HG02943 (cell line): ENCODE results near the gene ZNF331.

Experiments
- ATAC-seq: cut with Tn5 transposase; IDR thresholded peaks from one replicate; pipeline ENCODE4 v1.9.1; 2021; ENCODE audit warnings: mild to moderate bottlenecking, low read depth, moderate library complexity; ENCODE audit not compliant: unreplicated experiment

ZNF331 gene

DNA sequence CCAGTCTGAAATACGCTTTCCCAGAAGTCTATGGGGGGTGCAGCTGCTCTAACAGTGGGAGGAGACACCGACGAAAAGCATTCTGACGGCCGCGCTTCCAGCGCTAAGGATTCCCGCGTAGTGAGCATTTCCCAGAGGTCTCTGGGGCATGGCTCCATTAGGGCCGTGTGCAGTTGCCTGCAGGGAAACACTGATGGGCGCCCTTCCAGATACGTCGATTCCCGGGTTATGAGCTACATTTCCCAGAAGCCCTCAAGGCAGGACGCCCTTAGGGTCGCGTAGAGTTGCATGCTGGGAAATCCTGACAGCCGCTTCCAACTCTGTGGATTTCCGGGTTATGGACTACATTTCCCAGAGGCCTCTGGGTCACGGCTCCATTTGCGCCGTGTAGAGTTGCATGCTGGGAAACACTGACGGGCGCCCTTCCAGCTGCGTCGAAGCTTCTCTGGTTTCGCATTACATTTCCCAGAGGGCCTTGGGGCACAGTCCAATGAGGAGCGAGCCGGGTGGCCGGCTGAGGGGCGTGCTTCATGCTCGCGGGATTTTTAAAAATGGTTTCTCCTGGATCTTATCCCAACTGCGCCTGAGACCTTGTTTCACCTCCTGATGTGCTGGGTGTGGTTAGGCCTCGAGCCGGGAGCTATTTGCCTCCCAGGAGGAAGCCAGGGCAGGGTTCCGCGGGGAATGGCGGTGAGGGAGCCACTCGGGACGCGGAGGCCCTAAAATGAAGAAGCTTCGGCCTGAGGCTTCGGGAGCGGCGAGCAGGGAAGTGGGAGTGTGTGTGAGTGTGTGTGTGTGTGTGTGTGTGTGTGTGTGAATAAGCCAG is 17.2 kb upstream of the ZNF331 start:
- ATAC-seq: peak; percentile 97

DNA sequence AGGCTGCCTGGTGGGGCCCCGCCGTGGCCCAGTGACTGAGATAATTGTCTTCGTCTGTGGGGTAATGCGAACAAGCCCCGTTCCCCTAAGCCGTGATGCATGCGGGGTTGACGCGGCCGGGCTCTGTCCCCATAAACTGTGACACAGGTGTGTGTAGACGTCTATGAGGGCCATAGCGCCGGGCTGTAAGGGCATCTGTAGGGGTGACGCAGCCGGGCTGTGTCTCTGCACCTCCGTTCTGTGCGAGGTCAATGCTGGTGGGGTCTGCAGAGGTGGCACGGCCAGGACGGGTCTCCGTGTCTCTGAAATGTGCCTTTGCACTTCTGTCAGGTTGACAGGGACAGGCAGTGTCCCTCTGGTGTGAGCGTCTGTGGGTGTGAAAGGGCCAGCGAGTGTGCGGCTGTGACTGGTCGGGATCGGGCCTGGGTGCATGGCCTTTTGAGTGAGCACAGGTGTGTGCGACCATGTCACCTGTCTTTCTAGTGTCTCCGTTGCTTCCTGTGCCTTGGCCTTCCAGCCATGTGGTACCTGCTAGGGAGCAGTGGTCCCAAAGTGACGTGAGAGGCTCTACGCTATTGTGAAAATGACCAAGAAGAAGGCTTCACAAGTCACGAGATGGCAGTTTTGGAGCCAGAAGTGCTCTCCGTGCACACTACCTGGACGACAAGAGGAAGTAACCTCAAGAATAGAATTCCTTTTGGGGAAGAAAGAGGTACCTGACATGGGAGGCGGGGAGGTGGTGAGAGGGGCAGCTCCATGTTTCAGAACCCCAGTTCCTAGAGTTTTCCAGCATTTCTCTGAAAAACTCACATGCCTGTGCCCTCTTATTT is 16.4 kb upstream of the ZNF331 start:
- ATAC-seq: no peak

DNA sequence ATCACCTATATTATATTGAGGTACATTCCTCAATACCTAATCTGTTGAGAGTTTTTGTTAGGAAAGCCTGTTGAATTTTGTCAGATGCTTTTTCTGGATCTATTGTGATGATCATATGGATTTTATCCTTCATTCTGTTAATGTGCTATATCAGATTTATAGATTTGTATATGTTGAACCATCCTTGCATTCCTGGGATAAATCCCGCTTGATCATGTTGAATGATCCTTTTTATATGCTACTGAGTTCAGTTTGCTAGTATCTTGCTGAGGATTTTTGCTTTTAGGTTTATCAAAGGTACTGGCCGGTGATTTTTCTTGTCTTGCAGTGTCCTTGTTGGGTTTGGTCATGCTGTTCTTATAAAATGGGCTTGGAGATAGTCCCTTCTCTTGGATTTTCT is 12.0 kb upstream of the ZNF331 start:
- no peak for ATAC-seq

DNA sequence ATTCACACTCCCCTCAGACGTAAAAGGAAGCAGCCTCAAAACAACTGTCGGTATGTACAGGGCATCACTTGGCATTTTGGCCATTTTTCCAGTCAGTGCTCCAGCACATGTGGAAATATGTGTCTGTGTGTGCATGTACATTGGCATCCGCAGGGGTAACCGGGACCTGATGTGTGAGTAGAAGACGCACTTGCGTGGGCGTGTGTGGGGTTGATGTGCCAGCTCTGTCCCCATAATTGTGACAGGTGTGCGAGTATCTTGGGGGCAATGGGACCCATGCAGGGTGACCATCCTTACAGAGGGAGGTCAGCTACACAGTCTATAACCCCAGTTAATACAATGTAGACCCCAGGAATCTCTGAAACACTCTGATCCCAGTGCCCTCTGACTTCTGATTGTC is 7.3 kb upstream of the ZNF331 start:
- no peak for ATAC-seq

DNA sequence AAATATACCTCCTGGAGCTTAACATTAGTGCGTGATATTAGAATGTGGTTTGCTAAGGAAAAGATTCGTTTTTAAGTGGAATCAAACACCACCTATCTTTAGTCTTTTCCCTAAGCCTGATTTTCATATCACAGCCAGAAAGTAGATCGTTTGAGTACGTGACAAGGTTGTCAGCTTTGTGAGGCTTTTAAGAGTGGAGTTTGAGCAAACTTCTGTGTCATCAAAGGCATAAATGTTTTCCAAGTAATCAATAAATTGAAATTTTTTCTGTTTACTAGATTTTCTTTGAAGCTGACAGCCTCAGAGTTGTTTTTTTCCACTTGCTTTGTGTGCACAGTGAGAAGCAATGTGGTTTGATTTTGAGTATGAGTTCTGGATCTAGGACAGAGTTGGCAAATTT is 6.5 kb upstream of the ZNF331 start:
- no peak for ATAC-seq

DNA sequence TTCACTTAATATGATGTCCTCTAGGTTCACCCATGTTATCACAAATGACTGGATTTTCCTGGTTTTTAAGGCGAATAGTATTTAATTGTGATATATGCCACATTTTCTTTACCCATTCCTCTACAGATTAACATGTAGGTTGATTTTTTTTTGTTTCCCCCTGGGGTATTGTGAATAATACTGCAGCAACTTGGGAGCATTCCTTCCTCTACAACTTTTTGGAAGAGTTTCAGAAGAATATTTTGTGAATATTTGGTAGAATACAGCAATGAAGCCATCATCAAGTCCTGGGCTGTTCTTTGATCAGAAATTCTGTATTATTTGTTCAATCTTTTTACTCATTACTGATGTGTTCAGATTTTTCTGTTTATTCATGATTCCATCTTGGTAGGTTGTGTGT is 5.6 kb upstream of the ZNF331 start:
- ATAC-seq: no peak

DNA sequence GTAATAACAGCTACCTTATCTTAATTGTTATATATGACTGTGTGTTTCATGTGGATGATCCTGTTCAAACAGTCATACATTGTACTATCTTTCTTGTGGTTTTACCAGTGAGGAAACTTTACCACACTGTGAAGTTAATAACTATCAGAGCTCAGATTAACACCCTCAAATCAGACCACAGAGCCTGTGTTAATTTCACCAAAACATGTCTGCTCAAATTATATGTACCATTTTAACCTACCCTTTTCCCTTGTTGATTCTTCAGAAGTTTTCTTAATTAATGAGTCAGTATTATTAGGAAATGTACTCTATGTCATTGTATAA is 1.8 kb upstream of the ZNF331 start:
- no peak for ATAC-seq

DNA sequence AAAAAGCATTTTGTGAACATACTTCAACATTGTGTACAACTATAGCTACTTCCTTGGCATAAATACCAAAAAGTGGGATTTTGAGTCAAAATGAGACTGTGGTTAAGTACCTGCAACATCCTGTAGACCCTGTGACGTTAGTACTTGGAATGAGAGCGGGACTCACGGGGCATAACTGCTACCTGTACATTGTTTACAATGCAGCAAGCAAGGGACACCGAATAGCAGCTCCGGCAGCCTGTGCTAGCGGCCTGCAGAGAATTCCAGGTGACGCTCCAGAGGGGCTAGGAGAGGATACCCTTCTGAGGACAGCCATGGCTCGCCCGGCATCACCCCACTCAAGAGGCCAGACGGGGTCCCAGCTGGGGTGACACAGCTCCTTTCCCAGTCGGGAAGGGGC is 824 bp upstream of the ZNF331 start:
- ATAC-seq: peak; percentile 8

DNA sequence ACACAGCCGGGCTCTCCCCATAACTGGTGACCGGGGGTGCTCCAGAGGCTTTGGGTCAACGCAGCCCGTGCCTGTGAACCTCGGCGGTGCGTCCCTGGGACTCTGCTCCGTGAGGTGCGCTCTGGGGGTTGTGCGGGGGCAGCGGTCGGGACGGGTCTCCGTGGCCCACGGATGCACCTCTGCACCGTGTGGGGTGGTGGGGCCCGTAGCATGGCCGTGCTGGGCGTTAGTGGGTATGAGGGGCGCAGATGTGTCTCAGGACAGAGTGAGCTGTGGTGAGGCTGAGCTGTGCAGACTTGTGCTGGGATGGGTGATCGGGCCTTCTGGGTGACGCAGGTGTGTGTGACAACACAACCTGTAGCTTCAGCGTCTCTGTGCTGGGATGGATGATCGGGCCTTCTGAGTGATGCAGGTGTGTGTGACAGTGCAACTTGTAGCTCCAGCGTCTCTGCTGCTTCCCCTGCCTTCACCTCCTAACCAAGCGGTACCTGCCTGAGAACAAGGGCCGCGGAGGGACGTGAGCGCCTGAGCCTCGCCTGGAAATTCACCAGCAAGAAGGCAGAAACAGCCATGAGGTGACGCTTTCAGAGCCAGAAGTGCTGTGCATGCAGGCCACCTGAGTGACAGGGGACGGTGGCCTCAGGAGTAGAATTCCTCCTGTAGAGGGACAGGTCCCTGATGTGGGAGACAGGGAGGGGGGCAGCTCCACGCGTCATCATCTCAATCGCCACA is 599 bp downstream of the ZNF331 start:
- peak; percentile 17 for ATAC-seq

DNA sequence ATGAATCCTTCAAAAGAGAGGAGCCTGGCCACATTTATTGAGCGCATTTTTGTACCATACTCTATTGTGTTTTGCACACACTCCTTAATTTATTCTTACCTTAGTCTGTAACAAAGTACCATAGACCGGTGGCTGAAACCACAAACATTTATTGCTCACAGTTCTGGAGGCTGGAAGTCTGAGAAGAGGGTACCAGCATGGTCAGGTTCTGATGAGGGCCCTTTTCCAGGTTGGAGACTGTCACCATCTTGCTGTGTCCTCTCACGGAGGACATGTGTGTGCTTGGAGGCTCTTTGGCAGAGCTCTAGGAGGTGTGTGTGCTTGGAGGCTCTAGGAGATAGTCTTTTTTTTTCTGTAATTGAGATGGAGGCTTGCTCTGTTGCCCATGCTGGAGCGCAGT is 2.1 kb downstream of the ZNF331 start:
- no peak for ATAC-seq

DNA sequence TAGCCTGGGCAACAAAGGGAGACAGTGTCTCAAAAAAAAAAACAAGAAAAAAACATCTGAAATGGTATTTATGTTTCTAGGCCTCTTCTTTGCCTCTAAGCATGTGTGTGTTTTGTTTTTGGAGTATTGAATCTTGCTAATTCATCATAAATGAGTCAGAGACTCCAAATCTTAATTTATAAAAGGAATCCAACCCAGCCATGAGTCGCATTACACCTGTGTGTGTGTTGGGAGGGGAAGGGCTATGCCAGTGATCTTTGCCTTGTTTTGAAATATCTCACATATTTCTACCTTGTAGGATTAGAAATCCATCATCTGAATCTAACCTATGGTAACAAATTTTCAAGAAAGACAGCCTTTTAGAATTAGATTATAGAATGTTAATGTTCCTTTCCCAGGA is 4.0 kb downstream of the ZNF331 start:
- ATAC-seq: no peak

DNA sequence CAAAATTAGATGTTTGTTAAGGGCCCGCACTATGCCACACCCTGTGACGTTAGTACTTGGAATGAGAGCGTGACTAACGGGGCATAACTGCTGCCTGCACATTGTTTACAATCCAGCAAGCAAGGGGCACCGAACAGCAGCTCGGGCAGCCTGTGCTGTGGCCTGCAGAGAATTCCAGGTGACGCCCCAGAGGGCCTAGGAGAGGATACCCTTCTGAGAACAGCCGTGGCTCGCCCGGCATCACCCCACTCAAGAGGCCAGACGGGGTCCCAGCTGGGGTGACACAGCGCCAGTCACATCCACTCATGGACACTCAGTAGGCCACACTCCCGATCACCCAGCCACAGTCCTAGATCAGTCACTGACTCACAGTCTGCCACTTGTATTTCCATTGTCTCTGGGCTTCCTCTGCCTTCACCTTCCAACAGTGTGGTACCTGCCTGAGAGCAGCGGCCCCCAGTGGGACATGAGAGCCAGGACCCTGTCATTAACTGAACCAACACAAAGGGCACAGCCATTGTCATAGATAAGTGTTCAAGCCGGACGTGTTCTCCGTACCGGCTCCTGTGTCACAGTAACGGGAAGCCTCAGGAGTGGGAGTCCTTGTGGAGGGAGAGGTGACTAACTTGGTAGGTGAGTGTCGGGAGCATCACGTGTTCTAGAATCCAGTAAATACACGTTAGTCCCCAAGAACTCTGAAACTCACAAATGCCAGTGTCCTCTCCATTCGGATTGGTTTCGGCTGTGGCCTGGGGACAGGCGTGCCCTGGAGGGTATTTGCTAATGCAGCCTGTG is 7.5 kb downstream of the ZNF331 start:
- ATAC-seq: no peak

DNA sequence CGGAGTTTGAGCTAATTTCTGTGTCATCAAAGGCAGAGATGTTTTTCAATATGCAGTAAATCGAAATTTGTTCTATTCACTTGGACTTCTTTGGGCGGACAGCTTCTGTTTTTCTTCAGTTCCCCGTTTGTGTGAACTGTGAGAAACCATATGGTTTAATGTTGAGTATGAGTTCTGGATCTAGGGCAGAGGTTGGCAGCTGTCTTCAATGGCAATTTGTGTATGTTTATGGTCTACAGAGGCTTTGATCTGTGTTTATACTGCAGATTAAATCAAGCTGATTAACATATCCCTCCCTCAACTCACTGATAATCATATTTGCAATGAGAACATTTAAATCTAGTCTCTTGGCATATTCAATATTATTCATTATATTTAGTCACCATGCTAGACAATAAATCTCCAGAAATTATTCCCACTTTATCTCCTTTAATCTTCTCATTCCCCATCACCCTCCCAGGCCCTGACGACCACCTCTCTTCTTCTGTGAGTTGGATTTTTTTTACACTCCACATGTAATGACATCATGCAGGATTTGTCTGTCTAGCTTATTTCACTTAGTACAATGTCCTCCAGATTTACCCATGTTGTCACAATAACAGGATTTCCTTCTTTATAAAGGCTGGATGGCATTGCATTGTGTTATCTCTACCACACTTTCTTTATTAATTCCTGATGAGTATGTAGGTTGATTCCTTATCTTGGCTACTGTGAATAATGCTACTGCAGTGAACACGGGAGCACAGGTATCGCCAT is 9.0 kb downstream of the ZNF331 start:
- no peak for ATAC-seq

DNA sequence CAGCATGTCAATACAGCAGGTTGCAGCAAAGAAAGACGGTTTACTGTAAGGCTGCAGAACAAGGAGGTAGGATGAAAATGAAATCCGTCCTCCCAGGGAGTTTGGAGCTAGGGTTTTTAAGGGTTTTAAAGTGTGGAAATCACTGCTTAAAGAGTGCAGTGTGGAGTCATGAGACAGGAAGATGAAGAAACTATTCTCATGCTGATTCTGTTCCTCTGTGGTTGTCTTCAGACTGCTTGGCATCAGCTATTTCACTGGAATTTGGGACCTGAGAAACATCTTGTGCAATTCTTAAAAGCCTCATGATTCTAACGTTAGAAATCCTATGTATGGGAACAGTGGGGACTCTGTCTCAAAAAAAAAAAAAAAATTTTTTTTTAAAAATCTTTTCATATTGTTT is 11.4 kb downstream of the ZNF331 start:
- ATAC-seq: no peak

DNA sequence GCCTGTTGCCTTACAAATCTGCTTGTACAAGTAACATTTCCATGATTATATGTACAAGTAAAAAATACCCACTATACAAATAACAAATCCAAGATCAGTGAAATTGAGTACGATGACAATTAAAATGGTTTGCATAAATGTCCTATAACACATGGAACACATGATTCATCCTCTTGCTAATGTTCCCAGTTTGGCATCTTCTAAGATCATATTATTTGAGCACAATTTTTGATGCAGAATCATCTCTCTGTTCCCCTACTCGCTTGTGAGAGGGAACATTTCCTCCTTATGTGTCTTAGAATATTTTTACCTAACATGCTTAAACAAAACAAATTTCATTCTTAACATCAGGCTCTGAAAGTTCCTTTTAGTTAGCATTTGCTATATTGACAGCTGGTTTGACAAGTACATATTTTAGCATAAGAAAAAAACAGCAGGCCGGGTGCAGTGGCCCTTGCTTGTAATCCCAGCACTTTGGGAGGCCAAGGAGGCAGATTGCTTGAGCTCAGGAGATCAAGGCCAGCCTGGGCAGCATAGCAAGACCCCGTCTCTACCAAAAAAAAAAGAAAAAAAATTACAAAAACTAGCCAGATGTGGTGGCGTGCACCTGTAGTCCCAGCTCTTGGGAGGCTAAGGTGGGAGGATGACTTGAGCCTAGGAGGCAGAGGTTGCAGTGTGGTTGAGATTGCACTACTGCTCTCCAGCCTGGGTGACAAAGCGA is 14.2 kb downstream of the ZNF331 start:
- ATAC-seq: no peak

DNA sequence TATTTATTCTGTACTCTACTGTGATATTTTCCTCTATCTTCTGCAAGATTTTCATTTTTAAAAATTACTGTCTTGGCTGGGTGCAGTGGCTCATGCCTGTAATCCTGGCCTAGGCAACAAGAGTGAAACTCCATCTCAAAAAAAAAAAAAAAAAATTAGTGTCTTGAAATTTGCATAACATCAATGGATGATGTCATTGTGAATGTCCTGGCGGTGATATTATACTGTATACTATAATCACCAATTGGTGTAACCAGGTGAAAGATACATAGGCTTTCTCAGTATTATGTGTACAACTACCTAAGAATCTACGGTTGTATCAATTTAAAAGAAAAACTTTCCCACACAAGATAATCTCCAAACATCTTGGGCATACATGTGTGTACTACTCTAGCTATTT is 15.2 kb downstream of the ZNF331 start:
- no peak for ATAC-seq

DNA sequence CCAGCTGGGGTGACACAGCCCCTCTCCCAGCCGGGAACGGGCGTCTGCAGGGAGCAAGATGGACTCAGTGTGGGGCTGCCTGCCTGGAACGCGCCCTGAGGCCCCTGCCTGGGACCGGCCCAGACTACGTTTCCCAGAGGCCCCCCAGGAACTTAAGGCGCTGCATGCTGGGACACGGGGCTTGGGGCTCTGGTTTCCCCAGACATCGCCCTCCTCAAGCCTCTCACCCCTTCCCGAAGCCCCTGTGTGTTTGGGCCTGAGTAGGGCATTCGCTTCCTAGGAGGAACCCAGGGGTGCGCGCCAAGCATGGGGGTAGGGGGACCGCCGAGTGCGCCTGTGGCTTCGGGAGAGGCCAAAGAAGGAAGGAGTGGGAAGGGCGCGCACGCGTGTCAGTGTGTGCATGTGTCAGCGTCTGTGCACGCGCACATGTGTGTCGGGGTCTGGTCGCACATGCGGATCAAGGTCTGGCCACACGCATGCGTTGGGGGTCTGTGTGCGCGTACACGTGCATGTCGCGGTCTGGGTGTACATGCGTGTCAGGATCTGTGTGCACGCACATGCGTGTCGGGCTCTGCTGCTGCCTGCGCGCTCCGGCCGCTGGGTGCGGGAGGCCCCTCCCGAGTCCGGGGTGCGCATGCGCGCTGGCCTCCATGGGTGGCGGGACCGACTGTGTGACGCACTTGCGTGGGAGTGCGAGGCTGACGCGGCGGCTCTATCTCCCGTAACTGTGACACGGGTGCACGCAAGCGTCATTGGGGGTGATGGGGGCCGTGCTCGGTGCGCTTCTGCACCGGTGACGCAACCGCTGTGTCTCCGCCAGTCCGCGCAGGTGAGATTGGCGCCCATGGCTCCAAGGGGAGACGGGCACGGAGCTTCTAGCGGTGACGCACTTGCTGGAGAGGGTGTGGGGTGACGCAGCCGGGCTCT is 16.2 kb downstream of the ZNF331 start:
- no peak for ATAC-seq

DNA sequence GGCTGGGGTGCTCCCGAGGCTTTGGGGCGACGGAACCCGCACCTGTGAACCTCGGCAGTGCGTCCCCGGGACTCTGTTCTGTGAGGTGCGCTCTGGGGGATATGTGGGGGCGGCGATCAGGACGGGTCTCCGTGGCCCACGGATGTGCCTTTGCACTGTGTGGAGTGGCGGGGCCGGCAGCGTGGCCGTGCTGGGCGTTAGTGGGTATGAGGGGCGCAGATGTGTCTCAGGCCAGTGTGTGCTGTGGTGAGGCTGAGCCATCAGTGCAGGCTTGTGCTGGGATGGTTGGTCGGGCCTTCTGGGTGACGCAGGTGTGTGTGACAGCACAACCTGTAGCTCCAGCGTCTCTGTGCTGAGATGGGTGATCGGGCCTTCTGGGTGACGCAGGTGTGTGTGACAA is 16.9 kb downstream of the ZNF331 start:
- no peak for ATAC-seq
